MM.1S (cell line): ENCODE results near the gene CCDC47.

Experiments used
- EZH2phosphoT487 ChIP-seq: fragments of 300-600 bp; sonication (generic); IDR thresholded peaks from 2 replicates; pipeline ENCODE4 v1.6.1; 2018; ENCODE audit warnings: antibody characterized with exemption, low read length
- TF ChIP-seq, protein P1 (sequence below): fragments of 300-600 bp; sonication (generic); IDR thresholded peaks from 2 replicates; pipeline ENCODE4 v1.5.1; 2016; ENCODE audit warnings: antibody characterized with exemption, low read length, mixed read lengths

DNA sequence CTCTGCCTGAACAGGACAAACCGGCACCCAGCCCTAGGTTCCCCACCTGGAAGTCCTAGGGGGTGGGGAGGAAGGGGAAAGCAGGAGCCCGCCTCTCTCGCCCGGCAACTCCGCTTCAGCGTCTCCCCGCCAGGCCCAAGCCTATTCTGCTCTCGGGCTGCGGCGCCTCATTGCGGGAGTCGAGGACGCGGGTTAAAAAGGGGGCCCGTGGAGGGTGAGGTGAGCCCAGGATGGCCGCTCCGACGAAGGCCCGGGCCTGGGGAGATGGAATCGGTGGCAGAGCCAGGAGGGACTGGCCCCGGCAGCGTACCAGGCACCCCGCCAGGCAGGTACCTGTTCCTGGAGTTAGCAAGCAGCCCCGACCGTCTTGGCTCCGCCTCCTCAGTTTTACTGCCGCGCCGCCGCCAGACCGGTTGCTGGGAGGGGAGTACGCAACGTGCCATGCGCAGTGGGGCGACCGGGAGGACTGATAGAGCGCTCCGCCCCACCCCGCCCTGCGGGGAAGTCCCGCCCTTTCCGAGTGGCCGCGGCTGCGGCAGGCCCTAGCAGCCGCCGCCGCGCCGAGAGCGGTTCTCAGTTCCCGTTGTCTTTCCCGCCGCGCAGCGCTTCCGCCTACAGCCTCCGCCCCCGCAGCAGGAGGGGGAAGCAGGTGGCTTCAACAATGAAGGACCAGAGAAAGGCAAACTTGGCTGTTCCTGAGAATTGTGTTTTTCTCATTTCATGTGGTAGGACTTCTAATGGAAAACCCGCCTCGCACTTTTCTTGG lies 31.8 kb downstream of the CCDC47 start, which contains the start of gene STRADA:
- TF ChIP-seq, protein P1, sequence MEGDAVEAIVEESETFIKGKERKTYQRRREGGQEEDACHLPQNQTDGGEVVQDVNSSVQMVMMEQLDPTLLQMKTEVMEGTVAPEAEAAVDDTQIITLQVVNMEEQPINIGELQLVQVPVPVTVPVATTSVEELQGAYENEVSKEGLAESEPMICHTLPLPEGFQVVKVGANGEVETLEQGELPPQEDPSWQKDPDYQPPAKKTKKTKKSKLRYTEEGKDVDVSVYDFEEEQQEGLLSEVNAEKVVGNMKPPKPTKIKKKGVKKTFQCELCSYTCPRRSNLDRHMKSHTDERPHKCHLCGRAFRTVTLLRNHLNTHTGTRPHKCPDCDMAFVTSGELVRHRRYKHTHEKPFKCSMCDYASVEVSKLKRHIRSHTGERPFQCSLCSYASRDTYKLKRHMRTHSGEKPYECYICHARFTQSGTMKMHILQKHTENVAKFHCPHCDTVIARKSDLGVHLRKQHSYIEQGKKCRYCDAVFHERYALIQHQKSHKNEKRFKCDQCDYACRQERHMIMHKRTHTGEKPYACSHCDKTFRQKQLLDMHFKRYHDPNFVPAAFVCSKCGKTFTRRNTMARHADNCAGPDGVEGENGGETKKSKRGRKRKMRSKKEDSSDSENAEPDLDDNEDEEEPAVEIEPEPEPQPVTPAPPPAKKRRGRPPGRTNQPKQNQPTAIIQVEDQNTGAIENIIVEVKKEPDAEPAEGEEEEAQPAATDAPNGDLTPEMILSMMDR = no peak
- no peak for TF ChIP-seq EZH2phosphoT487
